ENCODE measurements around the gene CNTNAP1. TPM values are rescaled to one million over a fixed set of nuclear protein-coding genes. Genes with fewer than 3 reads are reported as not detected.

The CNTNAP1 gene
- total RNA-seq, 1 experiment from 2014 or later = 4.6 TPM

DNA sequence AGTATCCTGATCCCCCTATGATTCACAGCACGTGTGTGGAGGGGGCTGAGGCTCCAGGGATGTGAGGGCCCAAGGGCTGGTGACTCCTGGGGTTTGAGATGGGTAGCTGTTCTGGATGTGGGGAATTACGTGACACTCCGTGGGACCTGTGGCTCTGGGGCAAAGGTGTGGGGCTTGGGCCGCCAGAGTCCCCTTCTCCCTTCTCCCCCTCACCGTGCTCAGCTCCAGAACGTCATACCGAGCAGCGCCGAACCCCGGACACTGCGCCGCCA, 12.7 kb upstream of the CNTNAP1 start:
- Histone ChIP-seq H3K27ac (ENCODE audit: low read length) (no peak overlapping the region), H3K9me2 (replicated peaks; ENCODE audit: low read length) (no peaks in the 10 kb centered on the region), H2AFZ (ENCODE audit: low read length) (no peak overlapping the region), H3K36me3 (ENCODE audit: low read depth, low read length) (no peaks in the 10 kb centered on the region), H3F3A (ENCODE audit: low read length, unreplicated experiment) (no peaks in the 10 kb centered on the region), H3K4me2 (ENCODE audit: low read length) (no peak overlapping the region), H3K4me1 (ENCODE audit: insufficient read depth, low read length) (peaks cover 23% of the 10 kb centered on the region), H3K27me3 (ENCODE audit: low read length) (no peaks in the 10 kb centered on the region), H3K4me3 (ENCODE audit: low read length) (no peak overlapping the region), H4K20me1 (ENCODE audit: low read length) (0 out of 2 replicates have a peak, but pooled peaks cover 3% of the 10 kb centered on the region), H3K9ac (ENCODE audit: low read length) (no peak overlapping the region), H3K79me2 (ENCODE audit: low read length) (peaks cover 6% of the 10 kb centered on the region), H3K9me3 (ENCODE audit: low read length) (no peaks in the 10 kb centered on the region)
- no peak for DNase-seq
- ChIA-PET POLR2A (ENCODE audit: unreplicated experiment) (no interaction called here), CTCF (interaction anchor here (0.8 kb wide), 1 partner anchor 10 kb away, joined by 3 read pairs; no protein-coding TSS in a partner anchor)
- no peak for ATAC-seq
- TF ChIP-seq EZH2 (IDR thresholded peaks at IDR 0.05; ENCODE audit: low read length, unreplicated experiment) (no peak), EZH2phosphoT487 (IDR thresholded peaks at IDR 0.05; ENCODE audit: borderline replicate concordance, low read length) (no peak)
- TF ChIP-seq, protein P1, sequence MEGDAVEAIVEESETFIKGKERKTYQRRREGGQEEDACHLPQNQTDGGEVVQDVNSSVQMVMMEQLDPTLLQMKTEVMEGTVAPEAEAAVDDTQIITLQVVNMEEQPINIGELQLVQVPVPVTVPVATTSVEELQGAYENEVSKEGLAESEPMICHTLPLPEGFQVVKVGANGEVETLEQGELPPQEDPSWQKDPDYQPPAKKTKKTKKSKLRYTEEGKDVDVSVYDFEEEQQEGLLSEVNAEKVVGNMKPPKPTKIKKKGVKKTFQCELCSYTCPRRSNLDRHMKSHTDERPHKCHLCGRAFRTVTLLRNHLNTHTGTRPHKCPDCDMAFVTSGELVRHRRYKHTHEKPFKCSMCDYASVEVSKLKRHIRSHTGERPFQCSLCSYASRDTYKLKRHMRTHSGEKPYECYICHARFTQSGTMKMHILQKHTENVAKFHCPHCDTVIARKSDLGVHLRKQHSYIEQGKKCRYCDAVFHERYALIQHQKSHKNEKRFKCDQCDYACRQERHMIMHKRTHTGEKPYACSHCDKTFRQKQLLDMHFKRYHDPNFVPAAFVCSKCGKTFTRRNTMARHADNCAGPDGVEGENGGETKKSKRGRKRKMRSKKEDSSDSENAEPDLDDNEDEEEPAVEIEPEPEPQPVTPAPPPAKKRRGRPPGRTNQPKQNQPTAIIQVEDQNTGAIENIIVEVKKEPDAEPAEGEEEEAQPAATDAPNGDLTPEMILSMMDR (conservative IDR thresholded peaks at IDR 0.05; ENCODE audit: low read depth, low read length) = no peak
- BruUV-seq (replicated peaks) = no TSS peak
- intact Hi-C loops (cut with micrococcal nuclease) = no loop called here

GRCh38 chr17:42669977-42670788, 12.1 kb upstream of the CNTNAP1 start:
- Histone ChIP-seq H3K9ac (ENCODE audit: low read length) (no peak overlapping the region), H3K4me1 (ENCODE audit: insufficient read depth, low read length) (peaks cover 25% of the 10 kb centered on the region), H4K20me1 (ENCODE audit: low read length) (0 out of 2 replicates have a peak, but pooled peaks cover 4% of the 10 kb centered on the region), H3K9me2 (replicated peaks; ENCODE audit: low read length) (no peaks in the 10 kb centered on the region), H3K4me2 (ENCODE audit: low read length) (no peak overlapping the region), H3K79me2 (ENCODE audit: low read length) (peaks cover 11% of the 10 kb centered on the region), H3K27me3 (ENCODE audit: low read length) (no peaks in the 10 kb centered on the region), H2AFZ (ENCODE audit: low read length) (no peak overlapping the region), H3K27ac (ENCODE audit: low read length) (no peak overlapping the region), H3K4me3 (ENCODE audit: low read length) (no peak overlapping the region), H3K9me3 (ENCODE audit: low read length) (no peaks in the 10 kb centered on the region), H3K36me3 (ENCODE audit: low read depth, low read length) (no peaks in the 10 kb centered on the region), H3F3A (ENCODE audit: low read length, unreplicated experiment) (no peaks in the 10 kb centered on the region)
- CTCF ChIA-PET = no interaction called here
- TF ChIP-seq EZH2 (IDR thresholded peaks at IDR 0.05; ENCODE audit: low read length, unreplicated experiment) (no peak), EZH2phosphoT487 (IDR thresholded peaks at IDR 0.05; ENCODE audit: borderline replicate concordance, low read length) (no peak)
- TF ChIP-seq, protein P1 (conservative IDR thresholded peaks at IDR 0.05; ENCODE audit: low read depth, low read length) = no peak
- BruUV-seq (replicated peaks) = no TSS peak
- intact Hi-C loops (cut with micrococcal nuclease) = no loop called here
- DNase-seq (no peak), ATAC-seq (no peak)
- POLR2A ChIA-PET (ENCODE audit: unreplicated experiment) = no interaction called here

Data from PC-3 (cell line).